ENCODE measurements around the gene WNT4. TPM values are rescaled to one million over a fixed set of nuclear protein-coding genes. Genes with fewer than 3 reads are reported as not detected.

The WNT4 gene
- total RNA-seq, 1 experiment from 2014 or later: not detected

- Histone ChIP-seq H3K4me3 (no peak overlapping the region), H3K4me1 (replicated peaks) (no peaks in the 10 kb centered on the region), H3K9me3 (replicated peaks) (no peaks in the 10 kb centered on the region), H3K27ac (no peak overlapping the region), H3K36me3 (peaks cover 80% of the 10 kb centered on the region), H3K27me3 (replicated peaks) (no peaks in the 10 kb centered on the region)
- DNase-seq (ENCODE audit: low read depth in 1 of 2, low spot score in 2 of 2): no peak
These were observed 24.5 kb downstream of the WNT4 start for GRCh38 chr1:22118291-22118992.

- H3K9me3 ChIP-seq (replicated peaks): no peaks in the 10 kb centered on the region
- no peak overlapping the region for H3K27ac ChIP-seq
- peaks cover 84% of the 10 kb centered on the region for H3K36me3 ChIP-seq
- DNase-seq (ENCODE audit: low read depth in 1 of 2, low spot score in 2 of 2): no peak
- no peaks in the 10 kb centered on the region for H3K27me3 ChIP-seq (replicated peaks)
- H3K4me3 ChIP-seq: no peak overlapping the region
- no peaks in the 10 kb centered on the region for H3K4me1 ChIP-seq (replicated peaks)
These were observed 25.0 kb downstream of the WNT4 start for GRCh38 chr1:22117851-22118250.

GRCh38 chr1:22117238-22117637 is 25.7 kb downstream of the WNT4 start:
- Histone ChIP-seq H3K36me3 (peaks cover 90% of the 10 kb centered on the region), H3K27ac (no peak overlapping the region), H3K4me3 (no peak overlapping the region), H3K27me3 (replicated peaks) (no peaks in the 10 kb centered on the region), H3K4me1 (replicated peaks) (no peaks in the 10 kb centered on the region), H3K9me3 (replicated peaks) (no peaks in the 10 kb centered on the region)
- DNase-seq (ENCODE audit: low read depth in 1 of 2, low spot score in 2 of 2): no peak

- Histone ChIP-seq H3K4me3 (no peak overlapping the region), H3K27ac (no peak overlapping the region), H3K27me3 (replicated peaks) (no peaks in the 10 kb centered on the region), H3K4me1 (replicated peaks) (no peaks in the 10 kb centered on the region), H3K9me3 (replicated peaks) (no peaks in the 10 kb centered on the region), H3K36me3 (peaks cover 94% of the 10 kb centered on the region)
- DNase-seq (ENCODE audit: low read depth in 1 of 2, low spot score in 2 of 2): no peak
These were observed 27.6 kb downstream of the WNT4 start for GRCh38 chr1:22115286-22115685.

- Histone ChIP-seq H3K9me3 (replicated peaks) (no peaks in the 10 kb centered on the region), H3K27ac (no peak overlapping the region), H3K27me3 (replicated peaks) (no peaks in the 10 kb centered on the region), H3K4me3 (no peak overlapping the region), H3K4me1 (replicated peaks) (no peaks in the 10 kb centered on the region), H3K36me3 (peaks cover 89% of the 10 kb centered on the region)
- no peak for DNase-seq (ENCODE audit: low read depth in 1 of 2, low spot score in 2 of 2)
These were observed 28.5 kb downstream of the WNT4 start for GRCh38 chr1:22114083-22115012.

- no peaks in the 10 kb centered on the region for H3K4me1 ChIP-seq (replicated peaks)
- no peak for DNase-seq (ENCODE audit: low read depth in 1 of 2, low spot score in 2 of 2)
- H3K9me3 ChIP-seq (replicated peaks): no peaks in the 10 kb centered on the region
- H3K27me3 ChIP-seq (replicated peaks): no peaks in the 10 kb centered on the region
- H3K27ac ChIP-seq: no peak overlapping the region
- H3K36me3 ChIP-seq: peaks cover 88% of the 10 kb centered on the region
- H3K4me3 ChIP-seq: no peak overlapping the region
These were observed 30.3 kb downstream of the WNT4 start for GRCh38 chr1:22112554-22112953.

- no peaks in the 10 kb centered on the region for H3K27me3 ChIP-seq (replicated peaks)
- no peaks in the 10 kb centered on the region for H3K4me1 ChIP-seq (replicated peaks)
- H3K27ac ChIP-seq: no peak overlapping the region
- H3K4me3 ChIP-seq: no peak overlapping the region
- DNase-seq (ENCODE audit: low read depth in 1 of 2, low spot score in 2 of 2): no peak
- H3K9me3 ChIP-seq (replicated peaks): no peaks in the 10 kb centered on the region
- peaks cover 85% of the 10 kb centered on the region for H3K36me3 ChIP-seq
These were observed 31.3 kb downstream of the WNT4 start for GRCh38 chr1:22111620-22112019.

- Histone ChIP-seq H3K36me3 (peaks cover 85% of the 10 kb centered on the region), H3K27ac (no peak overlapping the region), H3K4me3 (no peak overlapping the region), H3K9me3 (replicated peaks) (no peaks in the 10 kb centered on the region), H3K4me1 (replicated peaks) (no peaks in the 10 kb centered on the region), H3K27me3 (replicated peaks) (no peaks in the 10 kb centered on the region)
- no peak for DNase-seq (ENCODE audit: low read depth in 1 of 2, low spot score in 2 of 2)
These were observed 31.8 kb downstream of the WNT4 start for GRCh38 chr1:22111115-22111514.

GRCh38 chr1:22110016-22110415 is 32.9 kb downstream of the WNT4 start:
- Histone ChIP-seq H3K4me3 (no peak overlapping the region), H3K27me3 (replicated peaks) (no peaks in the 10 kb centered on the region), H3K36me3 (peaks cover 88% of the 10 kb centered on the region), H3K27ac (no peak overlapping the region), H3K4me1 (replicated peaks) (no peaks in the 10 kb centered on the region), H3K9me3 (replicated peaks) (no peaks in the 10 kb centered on the region)
- no peak for DNase-seq (ENCODE audit: low read depth in 1 of 2, low spot score in 2 of 2)

- Histone ChIP-seq H3K36me3 (peaks cover 85% of the 10 kb centered on the region), H3K27ac (no peak overlapping the region), H3K27me3 (replicated peaks) (no peaks in the 10 kb centered on the region), H3K4me1 (replicated peaks) (no peaks in the 10 kb centered on the region), H3K4me3 (no peak overlapping the region), H3K9me3 (replicated peaks) (no peaks in the 10 kb centered on the region)
- no peak for DNase-seq (ENCODE audit: low read depth in 1 of 2, low spot score in 2 of 2)
These were observed 34.4 kb downstream of the WNT4 start for GRCh38 chr1:22108339-22109105.

GRCh38 chr1:22107126-22107525 is 35.8 kb downstream of the WNT4 start:
- no peaks in the 10 kb centered on the region for H3K4me1 ChIP-seq (replicated peaks)
- H3K36me3 ChIP-seq: peaks cover 85% of the 10 kb centered on the region
- DNase-seq (ENCODE audit: low read depth in 1 of 2, low spot score in 2 of 2): no peak
- no peak overlapping the region for H3K4me3 ChIP-seq
- H3K27me3 ChIP-seq (replicated peaks): no peaks in the 10 kb centered on the region
- no peaks in the 10 kb centered on the region for H3K9me3 ChIP-seq (replicated peaks)
- H3K27ac ChIP-seq: no peak overlapping the region

GRCh38 chr1:22105611-22106207 is 37.2 kb downstream of the WNT4 start:
- H3K4me3 ChIP-seq: no peak overlapping the region
- H3K9me3 ChIP-seq (replicated peaks): no peaks in the 10 kb centered on the region
- peak in 1 of 2 experiments; percentile 44 for DNase-seq (ENCODE audit: low read depth in 1 of 2, low spot score in 2 of 2)
- no peak overlapping the region for H3K27ac ChIP-seq
- H3K4me1 ChIP-seq (replicated peaks): no peaks in the 10 kb centered on the region
- no peaks in the 10 kb centered on the region for H3K27me3 ChIP-seq (replicated peaks)
- peaks cover 85% of the 10 kb centered on the region for H3K36me3 ChIP-seq

- Histone ChIP-seq H3K27me3 (replicated peaks) (no peaks in the 10 kb centered on the region), H3K9me3 (replicated peaks) (no peaks in the 10 kb centered on the region), H3K36me3 (peaks cover 87% of the 10 kb centered on the region), H3K4me3 (no peak overlapping the region), H3K4me1 (replicated peaks) (no peaks in the 10 kb centered on the region), H3K27ac (no peak overlapping the region)
- no peak for DNase-seq (ENCODE audit: low read depth in 1 of 2, low spot score in 2 of 2)
These were observed 37.9 kb downstream of the WNT4 start for GRCh38 chr1:22104865-22105437.

Measured in SJSA1 (cell line).